GM19397 (cell line): ENCODE results near the gene GPR15LG.
"Not testable (repeated sequence)": the region's sequence is repeated elsewhere in the genome, so short reads cannot be mapped to it uniquely, and the experiment has no call there.

Experiments used
- ATAC-seq: cut with Tn5 transposase; IDR thresholded peaks from one replicate; pipeline ENCODE4 v1.9.1; 2021; ENCODE audit warnings: mild to moderate bottlenecking, moderate library complexity; ENCODE audit not compliant: unreplicated experiment

Gene GPR15LG

GRCh38 chr10:84164442-84164841, 9.2 kb upstream of the GPR15LG start:
- ATAC-seq, result no peak

- ATAC-seq, result peak; percentile 46
Observed at GRCh38 chr10:84166620-84167288, 6.8 kb upstream of the GPR15LG start.

- peak; percentile 16 for ATAC-seq
Observed at GRCh38 chr10:84167289-84167653, 6.3 kb upstream of the GPR15LG start.

GRCh38 chr10:84168382-84168781, 5.2 kb upstream of the GPR15LG start:
- ATAC-seq, result not testable (repeated sequence)

- ATAC-seq, result not testable (repeated sequence)
Observed at GRCh38 chr10:84171237-84171636, 2.4 kb upstream of the GPR15LG start.

GRCh38 chr10:84171700-84172466, 1.7 kb upstream of the GPR15LG start:
- peak; percentile 26 for ATAC-seq

GRCh38 chr10:84172467-84173356, 889 bp upstream of the GPR15LG start:
- ATAC-seq, result peak; percentile 50

GRCh38 chr10:84175436-84175835, 1.8 kb downstream of the GPR15LG start:
- ATAC-seq, result no peak

- no peak for ATAC-seq
Observed at GRCh38 chr10:84176351-84176750, 2.8 kb downstream of the GPR15LG start.

GRCh38 chr10:84176836-84177474, 3.4 kb downstream of the GPR15LG start:
- ATAC-seq, result no peak

GRCh38 chr10:84177541-84178141, 4.0 kb downstream of the GPR15LG start:
- ATAC-seq, result peak; percentile 35

- no peak for ATAC-seq
Observed at GRCh38 chr10:84178160-84178609, 4.6 kb downstream of the GPR15LG start.

- peak; percentile 87 for ATAC-seq
Observed at GRCh38 chr10:84179059-84179710, 5.6 kb downstream of the GPR15LG start.

- ATAC-seq, result not testable (repeated sequence)
Observed at GRCh38 chr10:84180386-84180785, 6.8 kb downstream of the GPR15LG start.

GRCh38 chr10:84181631-84182030, 8.0 kb downstream of the GPR15LG start:
- ATAC-seq, result no peak

GRCh38 chr10:84184517-84184916, 10.9 kb downstream of the GPR15LG start:
- ATAC-seq, result no peak

GRCh38 chr10:84185526-84186175, 12.1 kb downstream of the GPR15LG start:
- ATAC-seq, result no peak

GRCh38 chr10:84188815-84189214, 15.2 kb downstream of the GPR15LG start:
- no peak for ATAC-seq

GRCh38 chr10:84190621-84191020, 17.0 kb downstream of the GPR15LG start:
- ATAC-seq, result no peak
